ENCODE results near the gene PRAMEF20.
"Not testable (repeated sequence)": the region's sequence is repeated elsewhere in the genome, so short reads cannot be mapped to it uniquely, and the experiment has no call there.

The PRAMEF20 gene

GRCh38 chr1:13410150-13410549 lies at the start of gene PRAMEF20:
PRAMEF20 (plus strand) TSS chr1:13410450; CDS start chr1:13416355, 5,905 bp downstream.
- not testable (repeated sequence) for DNase-seq (ENCODE audit: low read depth)

DNA sequence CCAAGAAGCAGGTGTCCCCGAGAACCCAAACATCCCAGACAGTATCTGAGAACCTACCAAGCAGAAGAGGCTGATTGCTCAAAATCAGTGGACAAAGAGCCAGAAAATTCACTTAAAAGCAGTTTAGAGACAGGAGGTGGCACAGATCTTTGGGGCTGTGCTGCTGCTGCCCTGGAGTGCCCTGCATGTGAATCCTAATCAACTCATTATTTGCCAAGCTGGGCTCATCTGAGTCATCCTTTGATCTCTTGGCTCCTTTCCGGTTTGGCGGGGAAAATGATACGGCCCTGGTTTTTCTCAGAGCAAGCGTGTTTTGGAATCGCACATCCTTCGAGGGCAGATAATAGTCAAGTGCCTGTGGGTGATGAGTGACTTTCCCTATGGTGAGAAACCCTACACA lies 47.9 kb upstream of the PRAMEF20 start:
- not testable (repeated sequence) for DNase-seq (ENCODE audit: low read depth)

- not testable (repeated sequence) for DNase-seq (ENCODE audit: low read depth)
These were observed 45.3 kb upstream of the PRAMEF20 start for GRCh38 chr1:13364928-13365327.

DNA sequence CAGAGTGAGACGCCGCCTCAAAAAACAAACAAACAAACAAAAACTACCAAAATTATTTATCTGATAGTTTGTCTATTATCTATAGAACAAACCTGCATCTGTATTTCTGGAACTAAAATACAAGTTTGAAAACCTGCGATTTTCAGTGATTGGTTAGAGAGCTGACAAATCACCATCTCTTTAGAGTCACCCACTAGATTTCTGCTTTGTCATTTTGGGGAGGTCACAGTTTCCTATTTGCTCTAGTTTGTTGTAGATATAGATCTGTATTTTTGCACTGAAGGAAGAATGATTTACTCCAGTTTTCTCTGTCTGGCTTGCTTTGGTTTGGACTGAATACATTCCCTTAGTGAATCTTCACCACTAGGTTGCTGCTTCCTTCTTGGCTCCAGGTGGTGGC lies 43.7 kb upstream of the PRAMEF20 start:
- DNase-seq (ENCODE audit: low read depth): not testable (repeated sequence)

DNA sequence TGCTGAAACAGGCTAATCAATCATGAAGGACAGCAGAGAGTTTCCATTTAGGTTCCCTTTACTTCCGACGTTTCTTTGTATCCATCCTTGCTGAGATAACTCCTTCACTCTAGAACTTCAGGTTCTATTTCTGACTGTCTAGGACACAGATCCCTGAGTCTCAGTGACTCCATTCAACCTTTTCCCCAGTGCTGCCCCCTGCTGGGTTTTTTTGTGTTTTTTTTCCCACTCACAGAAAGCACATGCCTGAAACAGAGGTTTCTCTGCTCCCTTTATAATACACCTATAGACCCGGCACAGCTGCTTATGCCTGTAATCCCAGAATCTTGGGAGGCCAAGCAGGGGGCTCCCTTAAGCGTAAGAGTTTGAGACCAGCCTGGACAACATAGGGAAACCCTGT lies 41.7 kb upstream of the PRAMEF20 start:
- DNase-seq (ENCODE audit: low read depth): not testable (repeated sequence)

GRCh38 chr1:13378983-13379382 lies 31.3 kb upstream of the PRAMEF20 start:
- DNase-seq (ENCODE audit: low read depth): not testable (repeated sequence)

GRCh38 chr1:13380380-13380779 lies 29.9 kb upstream of the PRAMEF20 start:
- DNase-seq (ENCODE audit: low read depth): not testable (repeated sequence)

DNA sequence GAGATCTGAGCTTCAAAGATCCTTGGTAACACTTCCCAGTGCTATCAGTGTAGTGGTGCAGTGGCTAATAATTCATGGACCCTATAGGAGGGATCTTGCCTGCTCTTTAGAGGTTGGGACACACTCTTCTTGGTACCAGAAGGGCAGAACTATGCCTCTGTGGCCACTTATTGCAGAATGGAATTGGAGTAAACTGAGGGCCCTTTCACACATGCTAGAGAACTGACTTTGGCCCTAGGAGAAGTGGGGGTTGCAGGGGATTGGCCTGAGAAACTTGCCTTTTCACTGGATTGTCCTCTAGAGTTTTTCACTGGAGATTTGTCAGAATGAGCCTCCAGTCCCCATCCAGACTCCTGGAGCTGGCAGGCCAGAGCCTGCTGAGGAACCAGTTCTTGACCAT lies 20.9 kb upstream of the PRAMEF20 start, which contains the start of gene PRAMEF17:
PRAMEF17 (plus strand) TSS at position 301 of the 400 bp plus-strand sequence; CDS start at position 327, 26 bp downstream.
- not testable (repeated sequence) for DNase-seq (ENCODE audit: low read depth)

DNA sequence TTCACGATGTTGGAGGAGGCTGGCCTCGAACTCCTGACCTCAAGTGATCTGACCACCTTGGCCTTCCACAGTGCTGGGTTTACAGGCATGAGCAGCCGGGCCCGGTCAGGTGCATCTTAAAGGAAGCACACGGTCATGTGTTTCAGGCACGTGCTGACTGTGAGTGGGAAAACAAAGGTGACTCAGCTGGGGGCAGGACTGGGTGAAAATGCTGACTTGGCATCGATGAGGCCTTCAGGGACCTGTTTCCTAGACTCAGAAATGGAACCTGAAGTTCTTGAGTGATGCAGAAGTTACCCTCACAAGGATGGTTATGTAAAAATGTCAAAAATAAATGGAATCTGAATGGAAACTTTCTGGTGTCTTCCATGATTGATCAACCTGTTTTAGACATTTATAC lies 17.2 kb upstream of the PRAMEF20 start:
- not testable (repeated sequence) for DNase-seq (ENCODE audit: low read depth)

DNA sequence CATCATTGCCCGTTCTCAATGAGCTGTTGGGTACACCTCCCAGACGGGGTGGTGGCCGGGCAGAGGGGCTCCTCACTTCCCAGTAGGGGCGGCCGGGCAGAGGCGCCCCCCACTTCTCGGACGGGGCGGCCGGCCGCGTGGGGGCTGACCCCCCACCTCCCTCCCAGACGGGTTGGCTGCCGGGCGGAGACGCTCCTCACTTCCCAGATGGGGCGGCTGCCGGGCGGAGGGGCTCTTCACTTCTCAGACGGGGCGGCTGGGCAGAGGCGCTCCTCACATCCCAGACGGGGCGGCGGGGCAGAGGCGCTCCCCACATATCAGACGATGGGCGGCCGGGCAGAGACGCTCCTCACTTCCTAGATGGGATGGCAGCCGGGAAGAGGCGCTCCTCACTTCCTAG lies 15.5 kb upstream of the PRAMEF20 start:
- DNase-seq (ENCODE audit: low read depth): not testable (repeated sequence)

GRCh38 chr1:13395311-13395710 lies 14.9 kb upstream of the PRAMEF20 start:
- not testable (repeated sequence) for DNase-seq (ENCODE audit: low read depth)

- DNase-seq (ENCODE audit: low read depth): no peak
These were observed 2.4 kb upstream of the PRAMEF20 start for GRCh38 chr1:13407811-13408210.

- no peak for DNase-seq (ENCODE audit: low read depth)
These were observed 20.2 kb downstream of the PRAMEF20 start for GRCh38 chr1:13430495-13430894.

- no peak for DNase-seq (ENCODE audit: low read depth)
These were observed 22.0 kb downstream of the PRAMEF20 start for GRCh38 chr1:13432251-13432650.

DNA sequence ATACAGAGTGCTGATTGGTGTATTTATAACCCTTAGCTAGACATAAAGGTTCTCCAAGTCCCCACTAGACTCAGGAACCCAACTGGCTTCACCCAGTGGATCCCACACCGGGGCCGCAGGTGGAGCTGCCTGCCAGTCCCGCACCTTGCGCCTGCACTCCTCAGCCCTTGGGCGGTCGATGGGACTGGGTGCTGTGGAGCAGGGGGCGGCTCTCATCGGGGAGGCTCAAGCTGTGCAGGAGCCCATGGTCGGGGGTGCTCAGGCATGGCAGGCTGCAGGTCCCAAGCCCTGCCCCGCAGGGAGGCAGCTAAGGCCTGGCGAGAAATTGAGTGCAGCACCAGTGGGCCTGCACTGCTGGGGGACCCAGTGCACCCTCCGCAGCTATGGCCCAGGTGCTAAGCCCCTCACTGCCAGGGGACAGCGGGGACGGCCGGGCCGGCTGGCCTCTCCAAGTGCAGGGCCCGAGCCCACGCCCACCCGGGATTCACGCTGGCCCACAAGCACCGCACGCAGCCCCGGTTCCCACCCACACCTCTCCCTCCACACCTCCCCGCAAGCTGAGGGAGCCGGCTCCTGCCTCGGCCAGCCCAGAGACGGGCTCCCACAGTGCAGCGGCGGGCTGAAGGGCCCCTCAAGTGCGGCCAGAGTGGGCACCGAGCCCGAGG lies 23.6 kb downstream of the PRAMEF20 start:
- not testable (repeated sequence) for DNase-seq (ENCODE audit: low read depth)

DNA sequence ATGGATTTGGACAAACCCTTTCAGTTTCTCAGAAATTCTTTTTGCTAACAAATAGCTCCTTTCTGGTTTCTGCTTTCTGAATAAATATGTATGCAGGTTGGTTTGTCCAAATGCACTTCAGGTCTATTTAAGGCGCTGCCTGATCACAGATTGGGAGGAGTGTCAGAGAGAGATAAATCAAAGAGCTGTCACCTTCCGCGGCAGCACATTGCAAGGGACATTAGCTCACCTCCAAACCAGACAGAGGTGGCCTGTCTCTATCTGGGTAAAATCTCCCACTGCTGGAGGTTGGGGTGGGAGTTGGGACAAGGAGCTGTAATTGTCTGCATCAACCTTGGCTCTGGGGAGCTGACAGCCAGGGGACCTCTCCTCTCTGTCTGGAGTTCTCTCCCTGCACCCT lies 25.2 kb downstream of the PRAMEF20 start:
- DNase-seq (ENCODE audit: low read depth): no peak

DNA sequence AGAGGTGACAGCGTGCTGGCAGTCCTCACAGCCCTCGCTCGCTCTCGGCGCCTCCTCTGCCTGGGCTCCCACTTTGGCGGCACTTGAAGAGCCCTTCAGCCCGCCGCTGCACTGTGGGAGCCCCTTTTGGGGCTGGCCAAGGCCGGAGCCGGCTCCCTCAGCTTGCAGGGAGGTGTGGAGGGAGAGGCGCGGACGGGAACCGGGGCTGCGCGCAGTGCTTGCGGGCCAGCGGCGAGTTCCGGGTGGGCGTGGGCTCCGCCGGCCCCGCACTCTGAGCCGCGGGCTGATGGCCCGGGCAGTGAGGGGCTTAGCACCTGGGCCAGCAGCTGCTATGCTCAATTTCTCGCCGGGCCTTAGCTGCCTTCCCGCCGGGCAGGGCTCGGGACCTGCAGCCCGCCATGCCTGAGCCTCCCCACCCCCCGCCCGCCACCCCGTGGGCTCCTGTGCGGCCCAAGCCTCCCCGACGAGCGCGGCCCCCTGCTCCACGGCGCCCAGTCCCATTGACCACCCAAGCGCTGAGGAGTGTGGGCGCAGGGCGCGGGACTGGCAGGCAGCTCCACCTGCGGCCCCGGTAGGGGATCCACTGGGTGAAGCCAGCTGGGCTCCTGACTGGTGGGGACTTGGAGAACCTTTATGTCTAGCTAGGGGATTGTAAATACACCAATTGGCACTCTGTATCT lies 29.0 kb downstream of the PRAMEF20 start:
- DNase-seq (ENCODE audit: low read depth): not testable (repeated sequence)

GRCh38 chr1:13443335-13443979 lies 33.2 kb downstream of the PRAMEF20 start:
- no peak for DNase-seq (ENCODE audit: low read depth)

- DNase-seq (ENCODE audit: low read depth): no peak
These were observed 40.0 kb downstream of the PRAMEF20 start for GRCh38 chr1:13450204-13450603.

DNA sequence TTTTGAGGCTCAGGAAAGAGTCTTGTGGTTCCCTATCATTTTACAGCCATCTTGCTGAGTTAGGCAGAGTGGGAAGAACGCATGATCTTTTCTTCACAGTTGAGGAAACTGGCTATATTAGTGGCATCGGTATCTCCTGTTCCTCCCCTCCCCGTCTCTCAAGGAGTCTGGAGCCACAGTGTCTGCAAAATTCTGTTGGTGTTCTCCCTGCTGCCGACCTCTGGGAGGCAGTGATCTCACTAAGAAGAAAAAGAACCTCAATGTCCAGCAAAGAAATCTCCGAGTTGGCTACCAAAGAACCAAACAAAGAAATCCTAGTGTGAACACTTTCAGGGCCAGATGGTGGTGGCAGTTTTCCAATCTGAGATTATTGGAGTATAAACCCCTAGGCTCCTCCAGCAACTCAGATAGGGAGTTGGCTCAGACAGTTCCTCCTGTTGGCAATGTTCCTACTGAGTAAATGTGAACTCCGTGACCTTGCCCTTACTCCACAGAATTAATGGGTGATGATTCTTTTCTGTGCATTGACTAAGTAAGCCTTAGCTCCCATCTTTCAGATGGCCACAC lies 41.2 kb downstream of the PRAMEF20 start:
- DNase-seq (ENCODE audit: low read depth): no peak

DNA sequence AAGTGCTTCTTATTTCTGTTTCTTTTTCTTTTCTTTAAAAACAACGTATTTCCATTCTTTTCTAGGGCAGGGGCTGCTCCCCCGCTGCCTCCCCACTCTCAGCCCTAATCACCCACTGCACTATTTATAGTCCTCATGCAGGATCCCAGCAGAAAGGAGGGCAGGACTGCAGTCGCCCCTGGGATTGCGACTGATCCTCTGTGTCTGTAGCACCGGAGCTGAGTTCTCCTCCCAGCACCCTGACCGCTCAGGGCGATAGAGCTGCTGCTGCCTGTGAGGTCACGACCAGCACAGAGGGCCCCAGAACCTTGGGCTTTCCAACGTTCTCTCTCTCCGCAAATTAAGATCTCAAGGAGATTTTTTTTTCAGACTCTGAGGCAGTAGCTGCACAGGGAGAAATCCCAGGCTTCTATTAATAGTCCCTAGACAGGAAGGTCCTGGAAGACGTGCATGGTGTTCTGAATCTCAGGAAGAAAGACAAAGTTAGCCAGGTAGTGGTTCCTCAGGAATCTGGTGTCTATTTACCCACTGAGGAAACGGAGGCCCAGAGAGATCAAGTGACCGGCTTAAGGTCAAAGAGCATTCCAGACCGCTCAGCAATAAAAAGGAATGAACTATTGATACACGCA lies 46.8 kb downstream of the PRAMEF20 start:
- DNase-seq (ENCODE audit: low read depth): no peak

- no peak for DNase-seq (ENCODE audit: low read depth)
These were observed 51.7 kb downstream of the PRAMEF20 start for GRCh38 chr1:13461977-13462376.
